Thyroid gland (tissue), 4 donors: ENCODE results near the gene HPD.

ENCODE experiments used
- CTCF ChIP-seq, 6 experiments: fragments of 200-600 bp in 3 of 6; fragments of 450-650 bp in 3 of 6; sonication (generic) in 3 of 6; IDR thresholded peaks; one replicate each; pipeline ENCODE4 v1.5.1; 2016 to 2019; ENCODE audit warnings: antibody characterized with exemption in 6 of 6, mild to moderate bottlenecking in 2 of 6, inconsistent platforms in 1 of 6, moderate library complexity in 1 of 6
- POLR2A ChIP-seq, 2 donors: fragments of 450-650 bp; IDR thresholded peaks; one replicate each; pipeline ENCODE4 v1.6.1; 2017; ENCODE audit warnings: antibody characterized with exemption in 2 of 2, mild to moderate bottlenecking in 2 of 2, moderate library complexity in 1 of 2

GRCh38 chr12:121797937-121798786 lies 60.5 kb downstream of the HPD start:
- TF ChIP-seq CTCF (IDR thresholded peaks at IDR 0.05) = no peak
- TF ChIP-seq POLR2A (IDR thresholded peaks at IDR 0.05) = no peak
